HG02885 (cell line): ENCODE data around the gene INSIG1.

Source experiments
- ATAC-seq: cut with Tn5 transposase; IDR thresholded peaks from one replicate; pipeline ENCODE4 v1.9.1; 2021; ENCODE audit warnings: mild to moderate bottlenecking; ENCODE audit not compliant: unreplicated experiment, poor library complexity

Gene INSIG1

GRCh38 chr7:155298834-155299534 is 1.3 kb downstream of the INSIG1 start:
- ATAC-seq: peak; percentile 71

DNA sequence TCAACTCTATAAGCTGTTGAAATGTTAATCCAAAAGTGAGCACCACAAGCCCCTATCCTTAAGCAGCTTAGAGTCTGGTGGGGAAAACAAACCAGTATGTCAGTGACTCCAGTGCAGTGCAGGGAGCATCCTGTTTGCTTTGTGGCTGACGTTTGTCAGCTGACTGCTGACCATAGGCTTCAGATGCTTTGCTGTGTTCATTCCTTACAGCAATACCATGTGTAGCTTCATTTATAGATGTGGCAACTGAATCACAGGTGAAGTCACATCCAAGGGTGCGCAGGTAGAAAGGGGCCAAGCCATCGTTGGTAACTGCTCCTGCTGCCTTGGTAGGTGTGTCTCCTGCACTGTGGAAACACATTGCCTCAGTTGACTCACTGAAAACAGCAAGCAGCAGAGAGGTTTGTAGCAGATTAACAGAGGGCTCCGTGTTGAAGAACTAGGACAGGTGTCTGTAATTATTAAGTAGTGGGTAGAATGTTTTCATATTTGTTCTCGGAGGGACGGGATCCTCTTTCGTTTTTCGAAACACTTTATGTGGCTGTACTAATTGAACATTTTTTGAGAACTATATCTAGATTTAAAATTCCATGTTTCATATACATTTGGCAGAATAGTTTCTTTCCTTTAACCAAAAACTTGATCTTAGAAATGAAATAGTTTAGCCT is 2.0 kb downstream of the INSIG1 start:
- ATAC-seq: no peak

DNA sequence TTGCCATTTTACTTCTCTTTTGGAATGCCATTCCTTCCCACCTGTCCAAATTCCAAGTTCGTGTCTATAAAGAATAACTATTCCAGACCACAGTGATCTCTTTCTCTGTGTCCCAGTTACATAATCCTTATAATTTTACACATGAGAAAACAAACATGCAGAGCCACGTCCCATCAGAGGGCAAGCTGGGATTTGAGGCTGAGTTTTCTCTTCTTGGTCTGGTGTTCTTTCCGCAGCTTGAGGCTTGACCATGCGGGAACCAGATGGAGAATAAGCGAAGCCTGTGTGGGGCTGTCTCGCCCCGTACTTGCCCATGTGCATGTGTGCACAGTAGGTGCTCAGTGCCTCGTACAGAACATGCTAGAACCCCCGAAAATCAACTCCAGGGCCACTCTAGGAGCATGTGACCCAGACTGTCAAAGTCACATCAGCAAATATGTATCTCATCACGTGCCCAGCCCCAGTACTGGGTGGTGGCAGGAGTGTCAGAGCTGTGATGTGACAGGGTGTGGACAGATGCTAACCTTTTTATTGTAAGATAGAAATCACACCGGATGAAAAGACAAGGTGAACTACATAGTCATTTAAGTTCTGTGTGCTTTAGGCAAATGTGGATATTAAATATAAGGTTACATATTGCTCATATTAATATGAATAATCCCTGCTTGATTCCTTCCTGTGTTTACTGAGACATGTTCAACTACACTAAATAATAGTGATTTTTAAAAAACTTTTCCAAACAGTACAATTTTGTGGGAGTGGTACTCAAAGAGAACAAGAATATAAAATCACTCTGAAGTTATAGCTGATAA is 3.2 kb downstream of the INSIG1 start:
- no peak for ATAC-seq

DNA sequence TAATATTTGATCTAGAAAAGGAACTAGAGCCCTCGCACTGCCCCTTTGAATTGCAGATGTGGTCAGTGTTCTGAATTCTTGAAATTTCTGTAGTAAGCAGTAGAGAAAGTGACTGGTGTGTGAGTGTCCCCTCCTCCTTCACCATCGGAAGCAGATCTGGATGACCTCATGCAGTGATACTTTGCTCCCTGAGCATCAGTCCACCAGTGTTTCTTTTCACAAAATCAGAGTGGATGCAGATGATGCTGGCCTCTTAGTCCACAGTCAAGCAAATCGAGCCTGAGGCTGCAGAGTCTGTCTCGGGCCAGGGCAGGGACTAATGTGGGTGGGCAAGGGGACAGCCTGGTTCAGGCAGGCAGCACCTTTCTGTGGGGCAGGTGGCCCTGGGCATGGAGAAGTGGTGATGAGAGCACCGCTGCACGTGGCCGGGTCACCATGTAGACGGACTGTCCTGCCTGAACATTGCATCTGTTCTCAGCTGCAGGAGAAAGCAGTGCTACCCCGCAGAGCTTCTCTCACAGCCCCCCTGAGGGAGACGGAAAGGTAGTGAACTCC is 5.4 kb downstream of the INSIG1 start:
- no peak for ATAC-seq

GRCh38 chr7:155303897-155304296 is 6.2 kb downstream of the INSIG1 start:
- ATAC-seq: no peak

GRCh38 chr7:155305231-155305904 is 7.7 kb downstream of the INSIG1 start:
- ATAC-seq: no peak

DNA sequence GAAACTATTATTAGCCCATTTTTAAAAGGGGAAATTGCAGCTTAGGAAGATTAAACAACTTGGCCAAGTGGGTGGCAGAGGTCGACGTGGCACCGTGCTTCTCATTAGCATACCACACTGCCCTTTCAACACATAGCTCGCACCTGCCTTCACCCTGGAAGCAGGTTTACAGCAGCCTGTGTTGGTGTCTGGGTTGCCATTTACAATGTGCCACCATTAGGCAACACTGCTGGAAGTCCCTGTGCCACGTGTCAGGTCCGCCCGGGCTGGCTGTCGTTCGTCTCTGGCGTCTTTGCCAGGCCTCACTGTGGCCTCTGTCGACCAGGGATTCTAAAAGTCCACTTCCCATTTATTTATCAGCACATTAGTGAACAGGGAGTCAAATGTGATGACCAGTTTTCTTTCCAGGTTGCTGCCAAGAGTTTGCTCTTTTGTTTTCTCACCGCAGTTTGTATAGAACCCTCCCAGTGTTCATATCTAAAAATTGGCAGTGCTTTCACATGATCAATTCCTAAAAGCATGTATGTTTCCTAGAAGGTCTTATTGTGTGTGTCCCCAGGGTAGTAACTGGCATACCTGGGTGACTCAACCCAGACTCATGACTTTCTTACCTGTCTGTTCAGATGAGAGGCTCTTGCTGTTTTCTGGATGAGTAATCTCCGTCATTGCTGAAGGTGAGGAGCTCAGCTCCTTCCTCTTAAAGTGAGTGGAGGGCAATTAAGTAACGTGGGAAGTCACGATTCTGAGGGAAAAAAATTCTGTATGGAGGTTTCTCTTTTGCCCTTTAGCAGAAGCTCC is 9.2 kb downstream of the INSIG1 start:
- no peak for ATAC-seq

GRCh38 chr7:155308330-155309020 is 10.8 kb downstream of the INSIG1 start:
- no peak for ATAC-seq

GRCh38 chr7:155309021-155309338 is 11.3 kb downstream of the INSIG1 start:
- ATAC-seq: no peak

DNA sequence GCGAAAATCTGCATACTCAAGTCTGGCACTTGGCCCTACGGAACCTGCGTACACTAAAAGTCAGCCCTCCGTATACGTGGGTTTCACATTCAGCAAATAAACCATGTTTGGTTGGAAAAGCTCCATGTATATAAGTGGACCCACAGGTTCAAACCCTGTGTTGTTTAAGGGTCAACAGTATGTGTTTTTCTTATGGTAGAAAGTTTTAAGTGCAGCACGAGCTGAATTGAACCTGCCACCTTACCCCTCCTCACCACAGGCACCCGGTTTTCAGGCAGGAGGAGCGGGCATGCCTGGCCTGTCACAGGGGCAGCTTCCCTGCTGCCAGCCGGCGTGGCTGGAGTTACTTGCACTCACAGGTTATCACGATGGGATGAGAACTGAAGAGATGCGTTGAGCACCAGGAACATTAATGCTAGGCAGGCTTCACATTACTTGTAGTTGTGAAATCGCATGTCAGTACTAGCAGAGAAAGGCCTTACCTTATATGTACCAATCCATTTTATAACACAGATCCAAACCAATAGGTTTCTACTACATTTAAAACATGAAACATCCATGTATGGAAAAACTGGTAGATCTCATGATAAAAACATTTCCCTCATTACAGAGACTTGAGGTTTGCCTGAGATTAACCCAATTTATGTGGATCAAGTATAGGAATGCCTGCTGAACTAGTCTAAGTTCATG is 12.9 kb downstream of the INSIG1 start:
- no peak for ATAC-seq

DNA sequence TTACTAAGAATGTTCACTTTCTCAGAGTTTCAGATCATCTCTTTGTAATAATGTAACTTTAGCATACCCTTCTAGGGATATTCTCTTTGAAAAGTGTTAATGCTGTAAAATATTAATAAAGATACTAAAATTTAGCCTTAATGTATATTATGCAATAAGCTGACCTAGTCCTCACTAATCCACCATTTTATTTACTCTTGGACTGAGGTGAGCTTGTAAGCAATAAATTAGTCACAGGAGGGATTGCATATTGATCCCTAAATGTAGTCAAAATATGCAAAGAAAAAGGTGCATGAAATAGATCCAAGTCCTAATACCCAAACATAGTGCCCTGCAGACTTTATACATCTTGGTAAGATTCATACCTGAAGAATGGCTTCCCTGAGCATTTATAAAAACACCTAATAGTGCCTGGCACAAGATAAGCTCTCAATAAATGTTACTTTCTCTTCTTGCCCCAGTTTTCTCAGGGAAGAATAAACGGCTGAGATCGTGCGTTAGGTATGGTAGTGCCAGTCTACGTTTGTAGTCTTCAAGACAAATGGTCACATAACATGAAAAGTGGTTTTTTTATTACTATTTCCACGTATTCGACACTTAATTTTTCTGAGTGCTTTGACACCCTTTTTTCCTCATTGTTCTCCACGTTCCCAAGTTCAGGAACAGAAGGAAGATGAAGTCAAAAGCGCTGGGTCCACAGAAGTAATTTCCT is 14.3 kb downstream of the INSIG1 start:
- ATAC-seq: no peak

- ATAC-seq: no peak
Measured at GRCh38 chr7:155312633-155313032, 15.0 kb downstream of the INSIG1 start.

- no peak for ATAC-seq
Measured at GRCh38 chr7:155313096-155313495, 15.4 kb downstream of the INSIG1 start.

DNA sequence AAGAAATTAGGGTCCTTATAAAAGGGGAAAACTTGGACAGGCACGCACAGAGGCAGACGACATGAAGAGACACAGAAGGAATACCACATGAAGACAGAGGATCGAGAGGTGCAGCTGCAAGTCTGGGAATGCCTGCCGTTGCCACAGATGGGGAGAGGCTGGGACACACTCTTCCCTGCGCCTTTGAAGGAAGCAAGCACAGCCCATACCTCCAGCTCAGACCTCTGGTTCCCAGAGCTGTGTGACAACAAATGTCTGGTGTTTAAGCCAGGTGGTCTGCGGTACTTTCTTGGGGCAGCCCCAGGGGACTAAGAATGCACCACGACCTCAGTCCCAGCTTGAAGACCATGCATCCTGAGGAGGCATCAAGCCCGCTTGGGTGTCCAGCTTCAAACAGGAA is 18.3 kb downstream of the INSIG1 start:
- no peak for ATAC-seq

DNA sequence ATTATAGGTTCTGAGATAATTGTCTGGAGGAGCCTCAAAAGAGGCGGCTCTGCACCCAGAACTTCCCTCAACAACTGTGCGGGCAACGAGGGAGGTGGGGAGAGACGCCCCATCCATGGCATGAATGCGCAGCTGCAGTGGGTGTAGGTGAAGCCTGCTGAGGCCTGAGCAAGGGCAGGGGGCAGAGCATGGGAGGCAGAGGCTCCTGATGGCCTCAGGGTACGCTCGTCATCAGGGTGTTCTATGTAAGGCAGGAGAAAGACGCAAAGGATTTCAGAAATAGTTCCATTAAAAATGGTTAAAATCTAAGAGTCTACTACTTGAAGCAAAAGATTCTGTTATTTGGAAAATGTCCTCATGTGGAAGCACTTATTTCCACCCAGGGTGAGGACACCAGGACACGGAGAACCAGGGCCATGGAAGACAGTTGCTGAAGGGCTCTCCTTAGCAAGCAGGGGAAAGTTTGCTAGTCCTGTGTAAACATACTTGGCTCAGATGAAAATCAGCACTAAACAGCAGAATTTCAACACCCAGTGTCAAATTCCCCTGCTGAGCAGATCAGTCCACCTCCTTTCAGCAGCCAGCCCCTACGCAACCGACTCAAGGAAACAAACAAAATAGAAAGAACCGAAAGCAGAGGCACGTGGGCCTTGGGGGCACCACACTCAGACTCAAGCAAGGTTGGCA is 18.9 kb downstream of the INSIG1 start:
- ATAC-seq: no peak

GRCh38 chr7:155317114-155317434 is 19.4 kb downstream of the INSIG1 start:
- ATAC-seq: no peak

- no peak for ATAC-seq
Measured at GRCh38 chr7:155318245-155318644, 20.6 kb downstream of the INSIG1 start.

DNA sequence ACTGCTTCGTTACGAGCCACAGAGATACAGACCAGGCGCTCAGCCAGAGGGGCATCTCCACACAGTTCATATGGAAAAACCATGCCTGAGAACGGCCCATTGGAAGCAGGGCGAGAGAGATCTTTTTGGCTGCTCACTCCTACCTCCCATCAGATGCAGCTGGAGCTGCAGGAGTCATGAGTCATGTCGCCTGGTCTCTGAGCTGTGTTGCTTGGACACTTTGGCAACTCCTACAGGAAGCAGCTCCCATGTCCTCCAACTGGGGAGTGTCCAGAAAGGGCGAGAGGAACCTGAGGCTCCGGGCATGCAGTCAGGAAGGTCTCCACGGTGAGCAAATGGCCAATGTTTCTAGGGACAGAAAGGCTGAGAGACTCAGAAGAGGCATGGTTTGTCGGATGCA is 24.9 kb downstream of the INSIG1 start:
- ATAC-seq: no peak
